Measurements from ENCODE around the gene ZNF750.

ZNF750 gene

GRCh38 chr17:82874011-82874835 is 34.4 kb upstream of the ZNF750 start:
- Histone ChIP-seq H3K9ac (ENCODE audit: low read length) (no peak overlapping the region), H3K27me3 (ENCODE audit: low read length) (no peaks in the 10 kb centered on the region), H3K4me3 (ENCODE audit: insufficient read depth, low read length, poor library complexity, severe bottlenecking) (no peak overlapping the region), H3F3A (ENCODE audit: insufficient read depth) (no peaks in the 10 kb centered on the region; the same call in 1 of the 2 replicates), H2AFZ (ENCODE audit: low read depth, low read length, severe bottlenecking) (no peak overlapping the region), H3K27ac (ENCODE audit: low read depth, low read length) (no peak overlapping the region), H3K4me2 (ENCODE audit: low read depth, low read length, poor library complexity, severe bottlenecking) (no peak overlapping the region), H3K9me2 (replicated peaks; ENCODE audit: insufficient read depth, low read length) (no peaks in the 10 kb centered on the region), H3K79me2 (ENCODE audit: insufficient read depth, low read length) (no peaks in the 10 kb centered on the region), H3K36me3 (ENCODE audit: low read length) (no peaks in the 10 kb centered on the region), H3K9me3 (ENCODE audit: insufficient read depth, low read length) (no peaks in the 10 kb centered on the region), H4K20me1 (ENCODE audit: low read depth, low read length) (no peaks in the 10 kb centered on the region)
- no peak for TF ChIP-seq CTCF (IDR thresholded peaks at IDR 0.05; ENCODE audit: insufficient read depth, low read length, poor library complexity, severe bottlenecking)
- TF ChIP-seq EZH2phosphoT487 (conservative IDR thresholded peaks at IDR 0.05; ENCODE audit: low read length): no peak

GRCh38 chr17:82873521-82873920 is 33.7 kb upstream of the ZNF750 start:
- H4K20me1 ChIP-seq (ENCODE audit: low read depth, low read length): no peaks in the 10 kb centered on the region
- no peak overlapping the region for H3K4me3 ChIP-seq (ENCODE audit: insufficient read depth, low read length, poor library complexity, severe bottlenecking)
- H3F3A ChIP-seq (ENCODE audit: insufficient read depth): no peaks in the 10 kb centered on the region; the same call in 1 of the 2 replicates
- no peaks in the 10 kb centered on the region for H3K9me2 ChIP-seq (replicated peaks; ENCODE audit: insufficient read depth, low read length)
- TF ChIP-seq EZH2phosphoT487 (conservative IDR thresholded peaks at IDR 0.05; ENCODE audit: low read length) (no peak), CTCF (IDR thresholded peaks at IDR 0.05; ENCODE audit: insufficient read depth, low read length, poor library complexity, severe bottlenecking) (no peak)
- no peak overlapping the region for H2AFZ ChIP-seq (ENCODE audit: low read depth, low read length, severe bottlenecking)
- no peak overlapping the region for H3K9ac ChIP-seq (ENCODE audit: low read length)
- no peaks in the 10 kb centered on the region for H3K27me3 ChIP-seq (ENCODE audit: low read length)
- H3K4me2 ChIP-seq (ENCODE audit: low read depth, low read length, poor library complexity, severe bottlenecking): no peak overlapping the region
- no peaks in the 10 kb centered on the region for H3K36me3 ChIP-seq (ENCODE audit: low read length)
- no peak overlapping the region for H3K27ac ChIP-seq (ENCODE audit: low read depth, low read length)
- no peaks in the 10 kb centered on the region for H3K79me2 ChIP-seq (ENCODE audit: insufficient read depth, low read length)
- no peaks in the 10 kb centered on the region for H3K9me3 ChIP-seq (ENCODE audit: insufficient read depth, low read length)

- Histone ChIP-seq H4K20me1 (ENCODE audit: low read depth, low read length) (no peaks in the 10 kb centered on the region), H3K9ac (ENCODE audit: low read length) (no peak overlapping the region), H3F3A (ENCODE audit: insufficient read depth) (no peaks in the 10 kb centered on the region; the same call in 1 of the 2 replicates), H3K36me3 (ENCODE audit: low read length) (no peaks in the 10 kb centered on the region), H3K4me3 (ENCODE audit: insufficient read depth, low read length, poor library complexity, severe bottlenecking) (no peak overlapping the region), H3K27ac (ENCODE audit: low read depth, low read length) (no peak overlapping the region), H3K9me3 (ENCODE audit: insufficient read depth, low read length) (no peaks in the 10 kb centered on the region), H3K27me3 (ENCODE audit: low read length) (no peaks in the 10 kb centered on the region), H3K4me2 (ENCODE audit: low read depth, low read length, poor library complexity, severe bottlenecking) (no peak overlapping the region), H3K9me2 (replicated peaks; ENCODE audit: insufficient read depth, low read length) (no peaks in the 10 kb centered on the region), H3K79me2 (ENCODE audit: insufficient read depth, low read length) (no peaks in the 10 kb centered on the region), H2AFZ (ENCODE audit: low read depth, low read length, severe bottlenecking) (no peak overlapping the region)
- TF ChIP-seq EZH2phosphoT487 (conservative IDR thresholded peaks at IDR 0.05; ENCODE audit: low read length): no peak
Observed at GRCh38 chr17:82872591-82873520, 33.0 kb upstream of the ZNF750 start.

Data from SU-DHL-6 (cell line).